CD4-positive, CD25-positive, alpha-beta regulatory T cell (primary cell): ENCODE measurements around the gene OXSR1. TPM values are rescaled to one million over a fixed set of nuclear protein-coding genes. Genes with fewer than 3 reads are reported as not detected.
"Not testable (repeated sequence)": the region's sequence is repeated elsewhere in the genome, so short reads cannot be mapped to it uniquely, and the experiment has no call there.

Experiments
- ATAC-seq, 2 donors: fragments of 150-1000 bp; cut with Tn5 transposase; one replicate each; pipeline ENCODE4 v1.10.0; 2021; ENCODE audit warnings: low read depth in 2 of 2, moderate number of reproducible peaks in 2 of 2, moderate library complexity in 1 of 2
- DNase-seq, 3 donors: peaks; one replicate each; pipeline versions ENCODE4 v3.0.0 to v3.0.0-alpha.2; 2012 to 2022; ENCODE audit warnings: mixed read lengths in 1 of 3
- H3K27ac ChIP-seq: one replicate; pipeline ENCODE4 v1.7.0; 2013; ENCODE audit warnings: mild to moderate bottlenecking, low read length; ENCODE audit not compliant: insufficient read depth, poor library complexity, severe bottlenecking
- H3K27me3 ChIP-seq: one replicate; pipeline ENCODE4 v1.7.0; 2013; ENCODE audit warnings: low read length; ENCODE audit not compliant: control insufficient read depth, insufficient read depth
- H3K36me3 ChIP-seq: one replicate; pipeline ENCODE4 v1.7.0; 2013; ENCODE audit warnings: mild to moderate bottlenecking, low read length, moderate library complexity; ENCODE audit not compliant: control insufficient read depth, insufficient read depth
- H3K4me1 ChIP-seq: 2 replicates; pipeline ENCODE4 v1.7.0; 2013; ENCODE audit warnings: mild to moderate bottlenecking, low read length; ENCODE audit not compliant: insufficient read depth, control insufficient read depth, poor library complexity, severe bottlenecking
- H3K4me3 ChIP-seq: one replicate; pipeline ENCODE4 v1.7.0; 2013; ENCODE audit warnings: low read depth, mild to moderate bottlenecking, low read length, moderate library complexity
- H3K9me3 ChIP-seq, 2 experiments: 1 replicate in 1 of 2; 2 replicates in 1 of 2; pipeline ENCODE4 v1.7.0; 2013; ENCODE audit warnings: low read length in 2 of 2, mild to moderate bottlenecking in 1 of 2, moderate library complexity in 1 of 2; ENCODE audit not compliant: control insufficient read depth in 2 of 2
- H3K27ac Mint-ChIP-seq, 3 donors: one replicate each; pipeline ENCODE4 v1.8.0; 2020 to 2022; ENCODE audit warnings: mild to moderate bottlenecking in 3 of 3, mixed read lengths in 3 of 3, moderate library complexity in 2 of 3
- H3K27me3 Mint-ChIP-seq: one replicate; pipeline ENCODE4 v1.8.0; 2022; ENCODE audit warnings: mild to moderate bottlenecking, mixed read lengths
- H3K36me3 Mint-ChIP-seq: one replicate; pipeline ENCODE4 v1.8.0; 2020; ENCODE audit warnings: mixed read lengths
- H3K4me1 Mint-ChIP-seq, 4 donors: one replicate each; pipeline ENCODE4 v1.8.0; 2020 to 2022; ENCODE audit warnings: mixed read lengths in 4 of 4, mild to moderate bottlenecking in 1 of 4
- H3K4me3 Mint-ChIP-seq, 4 donors: one replicate each; pipeline ENCODE4 v1.8.0; 2020 to 2022; ENCODE audit warnings: mild to moderate bottlenecking in 4 of 4, mixed read lengths in 4 of 4, moderate library complexity in 3 of 4
- H3K9me3 Mint-ChIP-seq, 7 donors: one replicate each; pipeline ENCODE4 v1.8.0; 2020 to 2022; ENCODE audit warnings: mixed read lengths in 7 of 7, mild to moderate bottlenecking in 3 of 7, moderate library complexity in 2 of 7
- polyA plus RNA-seq, 4 donors: library from polyadenylated mRNA; unstranded; fragments of 300-500 nt; fragmentation: Illumina TruSeq; gene quantifications; one replicate each; pipeline ENCODE4 v1.2.3, GENCODE V29; 2021
- total RNA-seq: library from RNA; stranded (reverse); gene quantifications from one replicate; pipeline ENCODE4 v1.2.3, GENCODE V29; 2022

The OXSR1 gene
- total and polyA plus RNA-seq, 5 donors from 2014 or later: 12.6 to 62.3 (median 17.3) TPM

- Histone ChIP-seq H3K36me3 (no peaks in the 10 kb centered on the region), H3K9me3 (no peaks in the 10 kb centered on the region), H3K4me1 (no peaks in the 10 kb centered on the region), H3K4me3 (no peak overlapping the region), H3K27me3 (no peaks in the 10 kb centered on the region), H3K27ac (no peak overlapping the region)
- ATAC-seq (no peak), DNase-seq (no peak)
- Mint-ChIP-seq H3K4me1 (no peaks in the 10 kb centered on the region), H3K36me3 (peaks cover 11% of the 10 kb centered on the region), H3K27me3 (no peaks in the 10 kb centered on the region), H3K9me3 (no peaks in the 10 kb centered on the region), H3K27ac (no peak overlapping the region), H3K4me3 (no peak overlapping the region)
Observed at GRCh38 chr3:38278841-38279240, 113.5 kb downstream of the OXSR1 start.

- H3K4me1 Mint-ChIP-seq: no peaks in the 10 kb centered on the region
Observed at GRCh38 chr3:38281895-38282686, 116.8 kb downstream of the OXSR1 start, which contains the start of gene SLC22A14. SLC22A14 (plus strand) TSS chr3:38282294; CDS start chr3:38306027, 23,733 bp downstream.

GRCh38 chr3:38283810-38284755, 118.7 kb downstream of the OXSR1 start:
- ATAC-seq (no peak), DNase-seq (no peak)
- Mint-ChIP-seq H3K4me3 (no peak overlapping the region), H3K4me1 (no peaks in the 10 kb centered on the region), H3K36me3 (peaks cover 1% of the 10 kb centered on the region), H3K9me3 (no peaks in the 10 kb centered on the region), H3K27me3 (peaks cover 6% of the 10 kb centered on the region), H3K27ac (no peak overlapping the region)
- H3K4me3 ChIP-seq: no peak overlapping the region
- H3K4me1 ChIP-seq: no peaks in the 10 kb centered on the region
- H3K9me3 ChIP-seq: no peaks in the 10 kb centered on the region
- H3K27me3 ChIP-seq: no peaks in the 10 kb centered on the region
- no peak overlapping the region for H3K27ac ChIP-seq
- H3K36me3 ChIP-seq: no peaks in the 10 kb centered on the region

More at GRCh38 chr3:38281895-38282686, 116.8 kb downstream of the OXSR1 start, which contains the start of gene SLC22A14:
- Mint-ChIP-seq H3K4me3 (no peak within 1 kb of the TSS), H3K27ac (no peak within 1 kb of the TSS), H3K27me3 (peaks cover 4% of the 10 kb centered on the region), H3K36me3 (peaks cover 8% of the 10 kb centered on the region), H3K9me3 (no peaks in the 10 kb centered on the region)
- DNase-seq: no peak
- no peak for ATAC-seq
- Histone ChIP-seq H3K4me3 (no peak within 1 kb of the TSS), H3K9me3 (no peaks in the 10 kb centered on the region), H3K27me3 (no peaks in the 10 kb centered on the region), H3K4me1 (no peaks in the 10 kb centered on the region), H3K27ac (no peak within 1 kb of the TSS), H3K36me3 (no peaks in the 10 kb centered on the region)

GRCh38 chr3:38284756-38285150, 119.4 kb downstream of the OXSR1 start:
- Mint-ChIP-seq H3K9me3 (no peaks in the 10 kb centered on the region), H3K27me3 (peaks cover 9% of the 10 kb centered on the region), H3K36me3 (peaks cover 3% of the 10 kb centered on the region), H3K27ac (no peak overlapping the region), H3K4me3 (no peak overlapping the region), H3K4me1 (no peaks in the 10 kb centered on the region)
- Histone ChIP-seq H3K36me3 (no peaks in the 10 kb centered on the region), H3K4me3 (no peak overlapping the region), H3K27ac (no peak overlapping the region), H3K4me1 (no peaks in the 10 kb centered on the region), H3K27me3 (no peaks in the 10 kb centered on the region), H3K9me3 (no peaks in the 10 kb centered on the region)
- DNase-seq (no peak), ATAC-seq (no peak)

- not testable (repeated sequence) for H3K9me3 Mint-ChIP-seq, DNase-seq, ATAC-seq, H3K27ac Mint-ChIP-seq, H3K36me3 ChIP-seq, H3K36me3 Mint-ChIP-seq, H3K4me1 Mint-ChIP-seq, H3K4me3 Mint-ChIP-seq, H3K4me1 ChIP-seq, H3K27me3 ChIP-seq, H3K4me3 ChIP-seq, H3K9me3 ChIP-seq, H3K27ac ChIP-seq
- H3K27me3 Mint-ChIP-seq: peaks cover 16% of the 10 kb centered on the region
Observed at GRCh38 chr3:38289286-38290217, 124.2 kb downstream of the OXSR1 start.

- not testable (repeated sequence) for H3K27me3 ChIP-seq, H3K36me3 ChIP-seq, H3K4me3 Mint-ChIP-seq, H3K27ac ChIP-seq, H3K4me1 Mint-ChIP-seq, ATAC-seq, H3K9me3 Mint-ChIP-seq, H3K4me3 ChIP-seq, DNase-seq, H3K27ac Mint-ChIP-seq, H3K9me3 ChIP-seq, H3K36me3 Mint-ChIP-seq, H3K4me1 ChIP-seq
- peaks cover 38% of the 10 kb centered on the region for H3K27me3 Mint-ChIP-seq
Observed at GRCh38 chr3:38297053-38297452, 131.7 kb downstream of the OXSR1 start.

GRCh38 chr3:38297537-38297936, 132.2 kb downstream of the OXSR1 start:
- Histone ChIP-seq H3K27ac (no peak overlapping the region), H3K36me3 (no peaks in the 10 kb centered on the region), H3K4me1 (no peaks in the 10 kb centered on the region), H3K27me3 (peaks cover 3% of the 10 kb centered on the region), H3K9me3 (no peaks in the 10 kb centered on the region), H3K4me3 (no peak overlapping the region)
- Mint-ChIP-seq H3K4me3 (no peak overlapping the region), H3K4me1 (no peaks in the 10 kb centered on the region), H3K36me3 (no peaks in the 10 kb centered on the region), H3K9me3 (no peaks in the 10 kb centered on the region), H3K27me3 (peaks cover 38% of the 10 kb centered on the region), H3K27ac (no peak overlapping the region)
- ATAC-seq: no peak
- DNase-seq: no peak
